Central memory CD4-positive, alpha-beta T cell (primary cell): Measurements from ENCODE around the gene BTAF1.
A peak's percentile ranks its signal among the peaks of the same experiment; 100 is the strongest.

Source experiments
- DNase-seq: peaks from one replicate; pipeline ENCODE4 v3.0.0; 2022
- total RNA-seq, 3 experiments: gene quantifications; one replicate each; lab custom pipeline; 2026; lab: John Stamatoyannopoulos, UW

Gene BTAF1
- 235 to 435 (median 253) reads per million in 3 experiments for total RNA-seq

GRCh38 chr10:91923371-91924211 lies at the start of gene BTAF1:
Gene BTAF1 (plus strand): TSS chr10:91923770. CDS start chr10:91924077, 307 bp downstream.
- DNase-seq, result peak; percentile 89

- no peak for DNase-seq
Measured at GRCh38 chr10:91875156-91875555, 48.4 kb upstream of the BTAF1 start.

GRCh38 chr10:91875779-91876178 lies 47.8 kb upstream of the BTAF1 start:
- DNase-seq, result no peak

- DNase-seq, result no peak
Measured at GRCh38 chr10:91879515-91880170, 43.9 kb upstream of the BTAF1 start.

- no peak for DNase-seq
Measured at GRCh38 chr10:91880310-91880709, 43.3 kb upstream of the BTAF1 start.

GRCh38 chr10:91883549-91884444 lies 39.8 kb upstream of the BTAF1 start:
- DNase-seq, result no peak

GRCh38 chr10:91884536-91884935 lies 39.0 kb upstream of the BTAF1 start:
- no peak for DNase-seq

- DNase-seq, result no peak
Measured at GRCh38 chr10:91885362-91886079, 38.0 kb upstream of the BTAF1 start.

GRCh38 chr10:91886954-91887271 lies 36.7 kb upstream of the BTAF1 start:
- DNase-seq, result no peak

- peak; percentile 3 for DNase-seq
Measured at GRCh38 chr10:91887272-91888076, 36.1 kb upstream of the BTAF1 start.

- no peak for DNase-seq
Measured at GRCh38 chr10:91891125-91892001, 32.2 kb upstream of the BTAF1 start.

GRCh38 chr10:91893051-91893450 lies 30.5 kb upstream of the BTAF1 start:
- no peak for DNase-seq

- peak; percentile 22 for DNase-seq
Measured at GRCh38 chr10:91894261-91894685, 29.3 kb upstream of the BTAF1 start.

- no peak for DNase-seq
Measured at GRCh38 chr10:91896212-91896756, 27.3 kb upstream of the BTAF1 start.

GRCh38 chr10:91897421-91897820 lies 26.1 kb upstream of the BTAF1 start:
- no peak for DNase-seq

- DNase-seq, result peak; percentile 26
Measured at GRCh38 chr10:91901784-91902677, 21.5 kb upstream of the BTAF1 start.

- DNase-seq, result no peak
Measured at GRCh38 chr10:91907033-91907594, 16.5 kb upstream of the BTAF1 start.

- DNase-seq, result no peak
Measured at GRCh38 chr10:91907914-91908336, 15.6 kb upstream of the BTAF1 start.
